GM18499 (cell line): ENCODE results near the gene PPCDC.
"Not testable (repeated sequence)": the region's sequence is repeated elsewhere in the genome, so short reads cannot be mapped to it uniquely, and the experiment has no call there.

ENCODE experiments used
- ATAC-seq: cut with Tn5 transposase; IDR thresholded peaks from one replicate; pipeline ENCODE4 v1.9.1; 2021; ENCODE audit warnings: moderate number of reproducible peaks; ENCODE audit not compliant: insufficient read depth, unreplicated experiment

Gene PPCDC

GRCh38 chr15:75064846-75065245 lies 41.5 kb downstream of the PPCDC start:
- ATAC-seq: no peak

- ATAC-seq: no peak
Measured at GRCh38 chr15:75065467-75065850, 42.1 kb downstream of the PPCDC start.

- no peak for ATAC-seq
Measured at GRCh38 chr15:75065851-75066509, 42.6 kb downstream of the PPCDC start.

- ATAC-seq: no peak
Measured at GRCh38 chr15:75067123-75067830, 43.9 kb downstream of the PPCDC start.

GRCh38 chr15:75068748-75069147 lies 45.4 kb downstream of the PPCDC start:
- ATAC-seq: no peak

- ATAC-seq: peak; percentile 55
Measured at GRCh38 chr15:75069301-75069925, 46.0 kb downstream of the PPCDC start.

GRCh38 chr15:75070674-75071073 lies 47.3 kb downstream of the PPCDC start:
- ATAC-seq: no peak

- ATAC-seq: no peak
Measured at GRCh38 chr15:75073197-75073596, 49.8 kb downstream of the PPCDC start.

- no peak for ATAC-seq
Measured at GRCh38 chr15:75076277-75076676, 52.9 kb downstream of the PPCDC start.

GRCh38 chr15:75077551-75077961 lies 54.2 kb downstream of the PPCDC start:
- not testable (repeated sequence) for ATAC-seq

- no peak for ATAC-seq
Measured at GRCh38 chr15:75081150-75081549, 57.8 kb downstream of the PPCDC start.

- ATAC-seq: no peak
Measured at GRCh38 chr15:75082689-75083088, 59.3 kb downstream of the PPCDC start.

GRCh38 chr15:75085708-75086107 lies 62.3 kb downstream of the PPCDC start:
- ATAC-seq: not testable (repeated sequence)

- ATAC-seq: no peak
Measured at GRCh38 chr15:75089456-75090387, 66.3 kb downstream of the PPCDC start.

GRCh38 chr15:75090388-75090734 lies 67.0 kb downstream of the PPCDC start:
- ATAC-seq: no peak

- no peak for ATAC-seq
Measured at GRCh38 chr15:75091814-75092213, 68.4 kb downstream of the PPCDC start.

GRCh38 chr15:75094961-75095478 lies 71.6 kb downstream of the PPCDC start:
- ATAC-seq: peak; percentile 38

GRCh38 chr15:75095594-75095993 lies 72.2 kb downstream of the PPCDC start:
- peak; percentile 34 for ATAC-seq

GRCh38 chr15:75097939-75098338 lies 74.5 kb downstream of the PPCDC start:
- ATAC-seq: no peak

- no peak for ATAC-seq
Measured at GRCh38 chr15:75098404-75098803, 75.0 kb downstream of the PPCDC start.
